GM12891 (cell line): ENCODE measurements around the gene DRD4.

Experiments
- DNase-seq: peaks from one replicate; pipeline ENCODE4 v3.0.0; 2011; ENCODE audit warnings: low spot score; ENCODE audit not compliant: insufficient read length
- FAIRE-seq: peaks from 2 replicates; lab custom pipeline; 2011; peaks lifted over from hg19 to GRCh38; lab: Jason Lieb, UNC
- PAX5 ChIP-seq: IDR thresholded peaks from 2 replicates; pipeline ENCODE4 v1.6.1; 2011; ENCODE audit warnings: low read length, moderate library complexity, mild to moderate bottlenecking; ENCODE audit not compliant: insufficient read depth, severe bottlenecking
- POLR2A ChIP-seq: IDR thresholded peaks from 2 replicates; pipeline ENCODE4 v1.6.1; 2011; ENCODE audit warnings: low read depth, low read length, control low read depth
- POLR2AphosphoS5 ChIP-seq: IDR thresholded peaks from 2 replicates; pipeline ENCODE4 v1.6.1; 2011; ENCODE audit warnings: low read depth, low read length, control low read depth
- POU2F2 ChIP-seq: IDR thresholded peaks from 2 replicates; pipeline ENCODE4 v1.6.1; 2011; ENCODE audit warnings: low read depth, mild to moderate bottlenecking, control low read depth, low read length, moderate library complexity
- SPI1 ChIP-seq: IDR thresholded peaks from 2 replicates; pipeline ENCODE4 v1.6.1; 2011; ENCODE audit warnings: low read depth, low read length, control low read depth
- TAF1 ChIP-seq: IDR thresholded peaks from 2 replicates; pipeline ENCODE4 v1.6.1; 2011; ENCODE audit warnings: low read depth, low read length, control low read depth

The DRD4 gene

GRCh38 chr11:620935-621814, 15.9 kb upstream of the DRD4 start:
- TF ChIP-seq POLR2AphosphoS5 (no peak), TAF1 (no peak), POU2F2 (no peak), PAX5 (no peak), POLR2A (no peak), SPI1 (no peak)
- no peak for FAIRE-seq

DNA sequence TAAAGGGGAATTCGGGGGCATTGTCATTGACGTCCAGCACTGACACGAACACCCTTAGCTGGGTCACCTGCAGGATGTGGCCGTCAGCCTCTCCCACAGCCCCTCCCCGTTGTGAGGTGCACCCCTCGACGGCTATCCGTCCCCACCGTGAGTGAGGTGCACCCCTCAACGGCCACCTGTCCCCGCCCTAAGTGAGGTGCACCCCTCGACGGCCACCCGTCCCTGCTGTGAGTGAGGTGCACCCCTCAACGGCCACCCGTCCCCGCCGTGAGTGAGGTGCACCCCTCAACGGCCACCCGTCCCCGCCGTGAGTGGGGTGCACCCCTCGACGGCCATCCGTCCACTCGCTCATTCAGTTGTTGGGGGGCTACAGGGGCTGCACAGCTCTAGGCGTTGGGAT, 15.2 kb upstream of the DRD4 start:
- no peak for TF ChIP-seq POU2F2
- TF ChIP-seq PAX5: no peak
- no peak for TF ChIP-seq POLR2AphosphoS5
- no peak for TF ChIP-seq POLR2A
- no peak for TF ChIP-seq SPI1
- no peak for TF ChIP-seq TAF1
- FAIRE-seq (no peak), DNase-seq (no peak)

More at GRCh38 chr11:620935-621814, 15.9 kb upstream of the DRD4 start:
- no peak for DNase-seq

DNA sequence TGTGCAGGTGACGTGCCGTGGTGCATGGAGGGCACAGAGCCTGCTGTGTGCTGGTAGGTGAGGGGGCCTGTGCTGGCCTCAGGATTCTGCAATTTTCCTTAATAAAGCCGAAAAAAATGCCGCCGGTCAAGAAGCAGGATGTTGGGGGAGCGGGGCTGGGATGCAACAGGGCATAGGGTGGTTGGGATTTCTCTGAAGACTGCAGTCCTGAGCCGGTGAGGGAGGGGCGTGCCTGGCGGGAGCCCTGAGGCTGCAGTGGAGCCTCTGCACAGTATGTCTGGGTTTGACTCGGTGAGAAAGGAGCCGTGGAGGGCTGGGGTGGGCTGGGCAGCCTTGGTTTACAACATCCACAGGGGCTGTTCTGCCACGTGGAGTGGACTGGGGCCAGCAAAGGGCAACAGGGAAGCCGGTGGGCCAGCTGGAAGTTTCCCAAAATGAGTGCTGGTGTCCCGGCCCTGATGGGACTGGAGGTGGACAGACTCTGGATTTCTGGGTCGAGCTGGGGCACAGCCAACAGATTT, 13.7 kb upstream of the DRD4 start:
- TF ChIP-seq SPI1 (no peak), PAX5 (no peak), POLR2AphosphoS5 (no peak), POLR2A (no peak), TAF1 (no peak), POU2F2 (no peak)
- FAIRE-seq: no peak
- DNase-seq: no peak

DNA sequence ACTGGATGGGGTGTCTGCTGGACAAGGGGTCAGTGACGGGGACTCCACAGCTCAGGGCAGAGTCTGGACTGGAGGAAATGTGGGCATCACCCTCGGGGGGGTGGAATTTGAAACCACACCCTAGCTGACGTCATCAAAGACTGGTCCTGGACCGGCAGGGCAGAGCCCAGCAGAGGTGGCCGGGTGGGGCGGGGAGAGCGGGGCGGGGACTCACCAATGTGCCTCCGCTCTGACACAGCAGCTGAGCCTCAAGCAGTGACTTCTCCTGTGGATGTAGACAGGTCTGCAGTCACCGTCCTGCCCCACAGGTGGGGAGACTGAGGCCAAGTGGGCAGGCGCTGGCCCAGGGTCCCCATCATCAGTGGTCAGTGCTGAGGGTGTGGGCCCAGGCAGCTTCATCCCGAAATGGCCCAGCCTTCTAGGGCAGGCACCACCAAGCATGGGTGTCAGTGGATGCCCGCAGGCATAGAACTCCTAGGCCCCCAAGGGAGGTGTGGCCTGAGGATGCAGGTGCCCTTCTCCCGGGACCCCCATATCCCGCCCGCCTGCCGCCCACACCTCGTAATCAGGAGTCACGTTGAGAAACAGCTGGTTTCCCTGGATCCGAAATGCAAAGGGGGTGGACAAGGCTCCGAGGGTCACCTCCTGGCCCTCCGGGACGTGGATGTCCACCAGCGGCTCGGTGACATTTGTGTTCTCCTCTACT, 12.9 kb upstream of the DRD4 start:
- FAIRE-seq (no peak), DNase-seq (no peak)
- TF ChIP-seq POLR2A (no peak), PAX5 (no peak), POLR2AphosphoS5 (no peak), POU2F2 (no peak), SPI1 (no peak), TAF1 (no peak)

DNA sequence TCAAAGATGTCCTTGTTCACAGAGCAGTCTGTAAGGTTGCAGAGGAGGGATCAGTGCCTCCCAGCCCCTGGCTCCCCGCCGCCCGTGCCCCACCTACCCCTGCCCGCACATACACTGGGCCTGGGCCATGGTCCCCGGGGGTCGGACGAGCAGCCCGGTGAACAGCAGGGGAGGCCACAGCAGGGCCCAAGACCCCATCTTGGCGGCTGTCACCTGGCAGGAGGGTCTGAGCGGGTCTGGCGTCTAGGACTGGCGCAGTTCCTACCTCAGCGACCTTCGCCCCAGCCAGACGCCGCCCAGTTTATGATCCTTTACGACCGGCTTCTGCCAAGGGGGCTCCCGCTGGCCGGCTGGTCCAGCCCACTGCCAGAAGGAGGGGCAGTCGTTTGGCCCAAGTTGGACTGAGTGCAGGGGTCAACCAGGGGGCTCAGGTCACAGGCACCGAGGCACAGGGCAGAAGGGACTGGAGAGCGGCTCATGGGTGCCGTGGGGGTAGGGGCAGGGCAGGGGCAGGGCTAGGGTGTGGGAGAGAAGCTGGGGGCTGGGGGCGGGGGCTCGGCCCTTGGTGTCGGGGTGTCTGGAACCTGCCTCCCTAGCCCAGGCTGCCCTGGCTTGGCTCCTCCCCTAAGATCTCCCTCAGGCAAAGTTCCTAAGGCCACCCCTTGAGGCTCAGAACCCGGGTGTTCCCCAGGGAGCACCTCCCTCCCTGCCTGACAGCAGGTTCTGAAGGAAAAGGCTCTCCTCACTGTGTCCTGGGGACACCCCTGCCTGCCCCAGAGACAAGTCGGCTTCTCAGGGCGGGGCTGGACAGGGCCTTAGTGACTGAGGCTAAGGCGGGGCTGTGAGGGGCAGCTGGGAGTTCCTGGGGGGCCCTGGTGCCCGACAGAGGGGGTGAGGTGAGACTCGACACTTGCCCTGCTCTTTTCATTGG, 12.1 kb upstream of the DRD4 start, which contains the start of gene CDHR5:
Gene CDHR5 (minus strand): TSS at position 251 of the 931 bp plus-strand sequence. CDS start 53 bp downstream, at position 198.
- DNase-seq (no peak), FAIRE-seq (no peak)
- TF ChIP-seq POU2F2 (no peak), POLR2AphosphoS5 (no peak), PAX5 (no peak), TAF1 (no peak)

DNA sequence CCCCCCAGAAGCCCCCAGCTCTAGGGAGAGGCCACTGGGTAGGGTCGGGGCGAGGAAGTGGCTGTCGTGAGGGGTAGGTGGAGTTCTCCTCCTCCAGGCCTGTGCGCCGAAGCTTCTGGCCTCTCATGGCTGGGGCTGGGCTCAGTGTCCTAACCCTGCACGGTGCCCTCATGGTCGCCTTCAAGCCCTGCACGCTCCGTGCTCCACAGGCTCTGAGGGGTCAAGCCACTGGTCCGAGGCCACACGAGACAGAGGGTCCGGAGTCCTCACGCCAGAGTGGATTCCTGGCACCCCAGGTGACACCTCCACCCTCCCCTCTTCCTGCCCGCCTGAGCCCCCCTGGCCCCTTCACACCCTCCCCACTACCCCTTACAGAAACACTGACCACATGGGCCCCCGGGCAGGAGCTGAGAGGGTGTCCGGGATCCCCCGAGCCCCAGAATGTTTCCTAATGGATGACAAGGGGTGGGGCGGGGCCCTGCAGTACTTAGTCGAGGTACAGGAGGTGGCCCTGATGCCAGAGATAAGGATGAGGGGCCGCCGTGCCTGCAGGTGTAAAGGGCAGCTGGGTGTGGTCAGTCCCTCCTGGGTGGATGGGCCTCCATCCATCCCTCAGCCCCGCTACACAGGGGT, 11.3 kb upstream of the DRD4 start:
- FAIRE-seq (no peak), DNase-seq (no peak)
- TF ChIP-seq SPI1 (no peak), POLR2A (no peak), POU2F2 (no peak), PAX5 (no peak), TAF1 (no peak), POLR2AphosphoS5 (no peak)

DNA sequence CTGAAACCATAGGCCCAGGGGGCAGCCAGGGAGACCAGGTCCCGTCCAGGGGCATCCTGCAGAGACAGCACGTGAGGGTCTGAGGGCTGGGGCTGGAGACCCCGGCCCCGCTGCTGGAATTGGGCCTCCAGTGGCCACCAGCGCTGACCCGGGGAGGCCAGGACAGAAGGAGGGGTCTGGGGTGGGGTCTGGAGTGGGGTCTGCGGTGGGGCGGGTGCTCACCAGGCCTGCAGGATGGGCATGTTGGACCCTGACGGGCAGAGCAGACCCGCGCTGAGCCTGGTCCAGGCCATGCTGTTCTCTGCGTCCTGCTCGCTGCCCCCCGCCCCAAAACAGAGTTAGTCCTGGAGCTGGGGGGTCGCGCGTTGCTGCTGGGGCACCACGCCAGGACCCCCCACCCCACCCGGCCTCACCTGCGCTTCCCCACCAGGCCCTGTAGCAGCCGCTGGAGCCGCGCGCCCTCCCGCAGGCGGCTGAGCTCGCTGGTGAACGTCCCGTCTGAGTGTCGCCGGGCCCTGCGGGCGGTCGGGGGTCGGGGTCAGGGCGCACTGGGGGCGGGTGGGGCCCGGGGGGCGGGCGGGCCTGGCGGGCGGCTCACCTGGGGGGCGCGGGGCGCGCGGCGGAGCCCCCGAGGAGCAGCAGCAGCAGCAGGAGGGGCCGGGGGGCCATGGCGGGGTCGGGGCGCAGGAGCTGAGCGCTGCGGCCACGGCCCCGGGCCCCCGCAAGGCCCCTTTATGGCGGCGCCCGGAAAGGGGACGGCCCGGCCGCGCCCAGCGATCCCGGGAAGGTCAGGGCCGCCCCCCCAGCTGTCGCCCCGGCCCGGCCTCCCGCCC, 10.4 kb upstream of the DRD4 start, which contains the start of gene SCT:
Gene SCT (minus strand): TSS at position 707 of the 833 bp plus-strand sequence. CDS start 38 bp downstream, at position 669.
- no peak for FAIRE-seq
- no peak for DNase-seq
- TF ChIP-seq POLR2A (no peak), POLR2AphosphoS5 (no peak), SPI1 (no peak), TAF1 (no peak), POU2F2 (no peak), PAX5 (no peak)

DNA sequence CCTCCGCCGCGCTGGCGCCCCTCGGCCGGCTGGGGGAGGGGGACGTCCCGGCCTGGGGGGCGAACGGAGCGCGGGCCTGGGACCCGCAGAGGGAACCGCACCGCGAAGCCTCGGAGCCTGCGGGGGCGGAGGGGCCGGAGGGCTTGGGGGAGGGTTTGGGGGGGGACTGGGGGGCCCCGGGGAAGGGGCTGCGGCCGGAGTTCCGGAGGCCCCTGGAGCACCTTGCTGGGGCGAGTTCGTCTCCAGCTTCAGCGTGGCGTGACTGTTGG, 9.8 kb upstream of the DRD4 start:
- FAIRE-seq (no peak), DNase-seq (no peak)
- TF ChIP-seq TAF1 (no peak), SPI1 (no peak), POU2F2 (no peak), PAX5 (no peak), POLR2AphosphoS5 (no peak), POLR2A (no peak)
